SK-N-MC (cell line): ENCODE results near the gene PAFAH1B2.

ENCODE experiments used
- EZH2 ChIP-seq: fragments of 200-600 bp; sonication (generic); IDR thresholded peaks from one replicate; pipeline ENCODE4 v1.6.1; 2017; ENCODE audit warnings: antibody characterized with exemption
- POLR2AphosphoS5 ChIP-seq: IDR thresholded peaks from 2 replicates; pipeline ENCODE4 v1.6.1; 2012; ENCODE audit warnings: mild to moderate bottlenecking, low read depth, low read length, borderline replicate concordance

GRCh38 chr11:117187007-117187406, 42.9 kb downstream of the PAFAH1B2 start:
- no peak for TF ChIP-seq EZH2
- TF ChIP-seq POLR2AphosphoS5: no peak
